Cardiac fibroblast (primary cell): ENCODE results near the gene MBD1.

ENCODE experiments used
- DNase-seq, 2 donors: peaks; one replicate each; pipeline versions ENCODE4 v3.0.0 to v3.0.0-alpha.2; 2010; ENCODE audit warnings: low read depth in 2 of 2
- H3K4me3 ChIP-seq, 2 donors: replicated peaks in 1 of 2; 1 replicate in 1 of 2; 2 replicates in 1 of 2; pipeline ENCODE4 v1.5.1; 2011; ENCODE audit warnings: low read depth in 2 of 2, low read length in 2 of 2, mild to moderate bottlenecking in 2 of 2, moderate library complexity in 1 of 2
- TF ChIP-seq, protein P1 (sequence below): IDR thresholded peaks from one replicate; pipeline ENCODE4 v1.5.1; 2011; ENCODE audit warnings: low read depth, mild to moderate bottlenecking, low read length, inconsistent platforms

The MBD1 gene

DNA sequence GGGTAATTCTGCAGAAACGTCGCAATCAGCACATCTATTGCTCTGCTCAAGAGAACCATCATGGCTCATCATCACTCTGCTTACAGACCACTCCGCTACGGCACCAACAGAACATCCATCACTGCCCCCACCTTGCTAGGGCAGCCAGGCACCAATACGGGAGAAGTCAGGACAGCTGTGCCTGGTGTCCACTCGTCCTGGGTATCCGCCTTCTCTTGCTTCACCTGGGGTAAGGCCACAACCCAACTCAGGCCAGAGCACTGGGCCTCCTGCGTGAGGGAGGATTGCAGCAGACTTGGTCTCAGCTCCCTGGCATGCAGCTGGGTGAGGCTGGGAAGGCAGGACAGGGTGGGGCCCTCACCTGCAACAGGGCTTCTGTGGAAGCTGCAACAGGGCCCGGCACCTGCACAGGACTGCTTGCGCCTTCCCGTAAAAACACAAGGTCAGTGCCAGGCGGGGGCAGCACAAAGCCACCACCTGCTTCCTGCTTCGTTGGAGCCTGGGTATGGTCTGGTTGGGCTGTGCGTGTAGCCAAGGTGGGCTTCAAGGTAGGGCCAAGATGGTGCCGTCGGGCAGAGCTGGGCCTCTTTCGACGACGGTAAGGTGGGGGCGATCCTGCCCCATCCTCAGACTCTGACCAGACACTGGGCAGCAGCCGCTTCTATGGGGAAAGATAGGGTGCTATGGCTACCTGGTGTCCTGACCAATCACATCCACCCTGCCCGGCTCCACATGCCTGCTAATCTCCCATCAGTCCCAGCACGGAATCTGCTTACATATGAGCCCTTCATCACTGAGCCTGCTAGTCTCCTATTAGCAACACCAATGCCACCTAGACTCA, 7.9 kb downstream of the MBD1 start:
- DNase-seq: no peak
- TF ChIP-seq, protein P1, sequence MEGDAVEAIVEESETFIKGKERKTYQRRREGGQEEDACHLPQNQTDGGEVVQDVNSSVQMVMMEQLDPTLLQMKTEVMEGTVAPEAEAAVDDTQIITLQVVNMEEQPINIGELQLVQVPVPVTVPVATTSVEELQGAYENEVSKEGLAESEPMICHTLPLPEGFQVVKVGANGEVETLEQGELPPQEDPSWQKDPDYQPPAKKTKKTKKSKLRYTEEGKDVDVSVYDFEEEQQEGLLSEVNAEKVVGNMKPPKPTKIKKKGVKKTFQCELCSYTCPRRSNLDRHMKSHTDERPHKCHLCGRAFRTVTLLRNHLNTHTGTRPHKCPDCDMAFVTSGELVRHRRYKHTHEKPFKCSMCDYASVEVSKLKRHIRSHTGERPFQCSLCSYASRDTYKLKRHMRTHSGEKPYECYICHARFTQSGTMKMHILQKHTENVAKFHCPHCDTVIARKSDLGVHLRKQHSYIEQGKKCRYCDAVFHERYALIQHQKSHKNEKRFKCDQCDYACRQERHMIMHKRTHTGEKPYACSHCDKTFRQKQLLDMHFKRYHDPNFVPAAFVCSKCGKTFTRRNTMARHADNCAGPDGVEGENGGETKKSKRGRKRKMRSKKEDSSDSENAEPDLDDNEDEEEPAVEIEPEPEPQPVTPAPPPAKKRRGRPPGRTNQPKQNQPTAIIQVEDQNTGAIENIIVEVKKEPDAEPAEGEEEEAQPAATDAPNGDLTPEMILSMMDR: no peak
- H3K4me3 ChIP-seq: no peak overlapping the region

GRCh38 chr18:50272568-50272967, 8.8 kb downstream of the MBD1 start:
- DNase-seq: no peak
- H3K4me3 ChIP-seq: no peak overlapping the region
- TF ChIP-seq, protein P1: no peak

DNA sequence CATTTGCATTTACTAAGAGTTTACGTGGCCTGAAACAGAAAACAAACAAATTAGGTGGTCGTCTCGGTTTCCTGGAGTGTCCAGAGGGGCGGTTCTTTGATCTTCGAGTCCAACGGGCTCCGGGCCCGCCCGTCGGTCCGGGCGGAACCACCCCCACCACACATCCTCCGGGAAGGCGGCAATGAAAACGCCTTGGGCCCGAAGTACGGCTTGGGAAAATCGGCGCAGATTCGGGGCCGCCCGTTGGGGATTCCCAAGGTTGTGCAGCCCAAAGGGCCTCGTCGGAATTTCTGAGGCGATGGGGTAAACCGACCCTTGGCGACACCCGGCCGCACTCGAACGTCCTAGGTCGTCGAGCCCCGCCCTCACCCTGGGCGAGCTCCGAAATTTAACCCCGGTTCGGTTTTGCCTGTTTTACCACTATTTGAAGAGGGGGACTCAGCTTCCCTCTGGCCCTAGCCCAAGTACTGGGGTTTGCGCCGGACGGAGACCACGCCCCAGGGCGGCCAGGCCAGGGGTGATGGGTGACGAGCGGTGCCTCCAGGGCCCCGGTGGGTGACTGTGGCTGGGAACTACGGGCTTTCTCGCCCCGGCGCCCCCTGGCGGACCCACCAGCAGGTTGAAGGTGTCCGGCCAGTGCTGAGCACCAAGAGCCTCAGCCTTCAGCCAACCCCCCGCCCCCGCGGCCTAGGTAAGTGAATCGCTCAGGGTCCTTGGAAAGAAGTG, 13.1 kb downstream of the MBD1 start:
- TF ChIP-seq, protein P1: peak; percentile 79
- DNase-seq: peak; percentile 70 to 72
- peak overlapping the region; percentile 44 to 48 for H3K4me3 ChIP-seq

DNA sequence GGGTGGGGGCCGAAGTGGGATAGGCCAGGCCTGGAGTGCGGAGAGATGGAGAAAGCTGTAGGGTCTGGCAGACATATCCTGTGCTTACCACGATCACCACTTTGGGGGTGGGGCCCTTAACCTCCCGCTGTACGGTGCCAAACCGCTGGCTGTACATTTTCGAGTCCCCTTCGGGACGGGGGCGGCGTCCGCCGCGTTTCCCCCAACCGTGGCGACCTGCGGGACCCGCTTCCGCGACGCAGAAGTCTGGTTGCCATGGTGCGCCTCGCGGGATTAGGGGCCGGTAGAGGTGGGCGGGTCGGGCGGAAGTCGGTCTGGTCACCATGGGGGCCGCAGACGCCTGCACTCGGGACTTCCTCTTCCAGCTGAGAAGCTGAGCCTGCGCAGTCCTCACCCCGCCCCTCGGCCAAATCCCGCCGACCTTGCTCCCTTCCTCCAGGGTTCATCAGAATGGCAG, 15.0 kb downstream of the MBD1 start, which contains the start of gene CFAP53:
CFAP53 (minus strand) TSS at position 248 of the 457 bp plus-strand sequence; CDS start at position 157, 91 bp downstream.
- TF ChIP-seq, protein P1: no peak
- peak; percentile 89 to 94 for DNase-seq

DNA sequence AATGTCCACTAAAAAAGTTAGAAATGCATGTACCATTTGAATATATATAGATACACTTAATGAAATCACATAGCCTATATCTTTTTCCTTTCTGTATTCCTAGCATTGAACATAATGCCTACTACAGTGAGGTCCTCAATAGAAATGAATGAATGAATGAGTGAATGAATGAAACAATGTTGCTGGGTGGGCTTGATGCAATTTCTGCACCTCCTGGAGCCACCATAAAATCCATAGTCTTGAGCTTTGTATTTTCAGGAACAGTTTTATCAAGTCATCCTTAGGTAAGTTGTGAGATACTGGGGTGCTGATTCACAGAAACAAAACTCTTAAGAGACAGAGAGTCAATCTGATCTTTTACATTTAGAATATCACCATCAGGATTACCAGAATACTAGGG, 18.3 kb downstream of the MBD1 start:
- no peak for DNase-seq
- TF ChIP-seq, protein P1: no peak
- H3K4me3 ChIP-seq: no peak overlapping the region

More for the DNA sequence above, 15.0 kb downstream of the MBD1 start, which contains the start of gene CFAP53:
- peak within 1 kb of the TSS; percentile 75 to 78 for H3K4me3 ChIP-seq

DNA sequence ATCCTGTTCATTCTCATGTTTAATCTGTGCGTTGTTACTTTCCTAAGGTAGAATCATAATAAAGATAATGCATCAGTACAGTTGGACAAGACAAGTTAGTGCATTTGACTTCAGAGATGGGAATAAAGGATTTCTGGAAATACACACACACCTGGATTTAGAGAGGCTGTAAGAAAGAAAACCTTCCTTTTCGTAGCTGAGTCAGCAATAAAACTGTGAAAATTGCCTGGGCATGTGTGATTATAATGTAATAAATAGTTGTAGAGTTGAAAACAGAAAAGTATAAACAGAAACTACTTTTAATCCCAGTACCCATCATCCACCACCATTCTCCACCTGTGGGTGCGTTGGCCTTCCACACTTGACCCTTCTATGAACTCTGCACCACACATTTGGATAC, 30.4 kb downstream of the MBD1 start:
- TF ChIP-seq, protein P1: no peak
- DNase-seq: no peak
- no peak overlapping the region for H3K4me3 ChIP-seq
